Activated CD4-positive, alpha-beta T cell treated with anti-CD3 and anti-CD28 coated beads, Interleukin-2, amount 50 U/mL, for 4 hours (primary cell): Measurements from ENCODE around the gene BMAL1.

Experiments
- DNase-seq, 2 experiments: peaks; one replicate each; pipeline ENCODE4 v3.0.0-alpha.2; 2020

The BMAL1 gene

DNA sequence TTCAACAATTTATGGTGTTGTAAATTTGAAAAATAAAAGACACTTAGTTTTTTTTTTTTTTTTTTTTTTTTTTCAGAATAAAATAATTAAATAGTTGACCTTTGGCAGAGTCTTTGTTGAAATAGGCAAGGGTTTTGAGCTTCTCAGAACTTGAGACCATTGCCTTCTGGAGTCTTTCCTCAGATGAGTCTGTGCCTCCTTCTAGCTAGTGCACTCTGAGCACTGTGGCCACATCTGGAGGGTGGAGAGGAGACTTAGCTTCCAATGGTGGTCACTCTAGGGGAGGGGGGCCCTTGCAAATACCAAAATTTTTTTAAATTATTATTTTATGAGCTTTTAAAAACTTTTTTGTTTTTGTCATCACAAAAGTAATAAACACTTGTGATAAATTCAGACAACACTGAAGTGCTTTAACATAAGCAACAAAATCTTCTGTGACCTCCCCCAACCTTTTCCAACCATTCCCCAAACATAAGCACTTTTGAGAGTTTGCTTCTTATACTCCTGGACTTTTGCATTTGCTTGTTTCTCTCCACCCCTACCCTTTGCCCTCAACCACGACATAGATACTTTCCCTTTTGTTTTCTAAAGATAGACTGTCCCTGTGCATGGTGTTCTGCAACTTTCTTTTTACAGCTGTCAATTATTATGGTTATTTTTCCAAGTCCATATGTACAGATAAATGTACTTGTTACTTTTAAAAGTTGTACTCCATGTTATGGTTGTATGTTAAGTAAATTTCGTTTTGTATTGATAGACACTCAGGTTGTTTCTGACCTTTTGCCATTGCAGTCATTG, 41.1 kb downstream of the BMAL1 start:
- DNase-seq, result no peak

DNA sequence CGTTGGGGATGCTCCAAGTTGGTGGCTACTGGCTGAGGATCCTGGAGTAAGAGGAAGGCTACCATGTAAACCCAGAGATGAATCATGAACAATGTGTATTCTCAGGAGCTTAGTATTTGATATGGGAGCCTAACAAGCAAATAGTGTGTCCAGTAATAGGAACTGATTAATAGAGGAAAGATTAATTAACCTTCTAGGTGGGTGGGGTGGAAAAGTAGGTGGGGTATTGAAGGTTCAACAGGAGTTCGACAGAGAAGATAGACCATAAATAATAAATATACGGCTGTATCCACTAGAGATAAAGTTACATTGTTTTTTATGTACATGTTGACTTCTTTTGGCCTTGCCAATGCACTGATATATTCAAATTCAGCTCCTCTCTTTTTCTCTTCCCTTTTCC, 43.1 kb downstream of the BMAL1 start:
- no peak for DNase-seq

GRCh38 chr11:13321431-13321830, 43.8 kb downstream of the BMAL1 start:
- DNase-seq, result no peak

- DNase-seq, result no peak
Observed at GRCh38 chr11:13324141-13324540, 46.6 kb downstream of the BMAL1 start.

DNA sequence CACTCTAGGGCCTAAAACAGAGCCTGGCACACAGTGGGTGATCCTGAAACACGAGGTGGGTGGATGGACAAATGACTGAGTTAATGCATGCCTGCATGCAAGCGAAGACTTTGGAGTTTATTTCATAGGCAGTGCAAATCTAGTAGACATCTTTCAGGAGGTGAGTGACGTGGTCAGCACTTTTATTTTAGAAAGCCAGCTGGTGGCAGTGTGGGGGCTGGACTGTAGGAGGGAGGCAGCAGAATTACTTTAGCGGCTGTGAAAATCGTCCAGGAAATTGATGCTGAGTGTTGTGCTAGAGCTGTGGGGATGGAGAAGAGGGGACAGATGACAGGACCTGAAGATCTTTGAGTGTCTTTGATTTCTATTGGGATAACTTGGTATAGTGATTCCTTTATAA, 47.1 kb downstream of the BMAL1 start:
- DNase-seq, result no peak

GRCh38 chr11:13327421-13327820, 49.8 kb downstream of the BMAL1 start:
- no peak for DNase-seq

DNA sequence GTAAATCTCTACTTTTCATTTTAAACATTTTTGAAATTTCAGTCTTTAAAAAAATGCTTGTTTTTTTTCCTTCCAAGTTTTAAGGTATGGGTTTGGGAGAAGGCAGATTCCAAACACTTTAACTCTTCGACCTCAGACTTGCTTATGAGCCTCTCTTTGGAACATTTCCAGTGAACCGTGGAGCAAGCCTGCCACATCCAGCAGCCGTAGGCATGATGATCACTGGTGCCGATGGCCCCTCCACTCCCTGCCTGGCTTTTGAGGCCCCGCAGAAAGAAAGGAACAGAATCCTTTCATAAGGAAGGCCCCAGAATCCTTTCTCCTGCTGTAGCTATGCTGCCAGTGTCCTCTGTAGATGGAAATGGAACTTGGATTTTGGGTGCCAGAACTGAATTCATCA, 50.7 kb downstream of the BMAL1 start:
- no peak for DNase-seq

GRCh38 chr11:13329670-13330356, 52.2 kb downstream of the BMAL1 start:
- no peak for DNase-seq

DNA sequence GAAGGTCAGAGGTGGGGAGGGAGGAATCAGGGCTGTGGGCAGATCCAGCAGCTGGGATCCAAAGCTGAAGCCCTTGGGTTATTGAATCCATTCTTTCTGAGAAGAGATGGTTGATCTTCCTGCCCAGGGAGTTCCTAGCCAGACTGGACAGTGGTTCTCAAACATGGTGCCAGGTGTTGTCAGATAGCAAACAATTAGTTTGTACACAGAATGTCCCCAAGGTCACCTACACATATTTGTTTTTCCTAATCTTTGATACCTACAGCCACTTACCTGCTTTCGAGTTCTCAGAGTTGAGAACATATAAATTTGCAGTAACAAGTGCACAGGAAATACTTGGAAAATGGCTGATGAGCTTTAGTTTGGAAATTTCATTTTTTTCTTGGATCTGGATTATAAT, 54.5 kb downstream of the BMAL1 start:
- DNase-seq, result no peak

GRCh38 chr11:13333456-13333957, 55.9 kb downstream of the BMAL1 start:
- DNase-seq, result no peak

- DNase-seq, result no peak
Observed at GRCh38 chr11:13334034-13334786, 56.6 kb downstream of the BMAL1 start.

DNA sequence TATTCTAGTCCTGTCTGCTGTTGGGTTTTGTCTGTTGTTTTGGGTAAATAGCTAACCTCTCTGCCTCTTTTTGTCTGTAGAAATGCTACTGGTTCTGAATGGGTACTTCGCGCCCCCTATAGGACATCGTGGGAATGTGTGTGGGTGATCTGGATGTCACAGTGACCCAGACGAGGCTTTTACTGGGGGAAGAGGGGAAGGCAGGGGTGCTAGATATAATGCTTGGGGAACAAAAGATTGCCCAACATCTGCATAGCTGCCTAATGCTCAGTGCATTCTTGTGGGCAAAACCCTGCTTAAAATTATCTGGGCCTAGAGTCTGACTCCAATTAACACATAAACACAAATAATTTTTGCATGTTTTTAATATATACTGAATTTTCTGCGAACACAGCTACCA, 57.7 kb downstream of the BMAL1 start:
- peak; percentile 66 for DNase-seq

DNA sequence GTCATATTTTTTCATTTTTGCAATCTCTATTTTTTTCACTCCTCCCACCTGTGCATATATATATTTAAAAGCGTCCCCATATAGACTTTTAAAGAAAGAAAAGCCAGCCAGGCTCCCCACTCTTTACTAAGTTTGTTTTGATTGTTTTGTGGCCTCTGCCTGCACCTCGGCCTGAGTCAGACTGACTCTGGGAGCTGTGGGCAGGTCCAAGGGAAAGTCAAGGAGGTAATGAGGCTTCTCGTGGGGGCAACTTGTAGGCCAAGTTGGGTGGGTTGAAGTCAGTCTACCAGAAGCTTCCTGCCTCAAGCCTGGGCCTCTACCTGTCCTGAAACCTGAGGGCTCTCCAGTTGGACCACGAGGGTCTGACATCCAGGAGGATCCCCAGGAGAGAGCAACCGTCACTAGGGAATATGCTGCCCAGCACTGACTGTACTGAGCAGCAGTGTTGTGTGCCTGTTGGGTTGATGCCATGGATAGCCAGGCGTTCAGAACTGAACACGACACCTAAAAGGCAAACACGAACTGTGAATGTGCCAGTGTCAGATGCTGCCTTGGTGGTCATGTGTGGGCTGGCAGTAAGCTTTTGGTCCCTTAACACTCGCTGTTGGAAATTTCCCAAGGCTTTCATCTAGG, 58.8 kb downstream of the BMAL1 start:
- DNase-seq, result no peak

- DNase-seq, result no peak
Observed at GRCh38 chr11:13338019-13338426, 60.4 kb downstream of the BMAL1 start.

- no peak for DNase-seq
Observed at GRCh38 chr11:13338427-13339069, 61.0 kb downstream of the BMAL1 start.

DNA sequence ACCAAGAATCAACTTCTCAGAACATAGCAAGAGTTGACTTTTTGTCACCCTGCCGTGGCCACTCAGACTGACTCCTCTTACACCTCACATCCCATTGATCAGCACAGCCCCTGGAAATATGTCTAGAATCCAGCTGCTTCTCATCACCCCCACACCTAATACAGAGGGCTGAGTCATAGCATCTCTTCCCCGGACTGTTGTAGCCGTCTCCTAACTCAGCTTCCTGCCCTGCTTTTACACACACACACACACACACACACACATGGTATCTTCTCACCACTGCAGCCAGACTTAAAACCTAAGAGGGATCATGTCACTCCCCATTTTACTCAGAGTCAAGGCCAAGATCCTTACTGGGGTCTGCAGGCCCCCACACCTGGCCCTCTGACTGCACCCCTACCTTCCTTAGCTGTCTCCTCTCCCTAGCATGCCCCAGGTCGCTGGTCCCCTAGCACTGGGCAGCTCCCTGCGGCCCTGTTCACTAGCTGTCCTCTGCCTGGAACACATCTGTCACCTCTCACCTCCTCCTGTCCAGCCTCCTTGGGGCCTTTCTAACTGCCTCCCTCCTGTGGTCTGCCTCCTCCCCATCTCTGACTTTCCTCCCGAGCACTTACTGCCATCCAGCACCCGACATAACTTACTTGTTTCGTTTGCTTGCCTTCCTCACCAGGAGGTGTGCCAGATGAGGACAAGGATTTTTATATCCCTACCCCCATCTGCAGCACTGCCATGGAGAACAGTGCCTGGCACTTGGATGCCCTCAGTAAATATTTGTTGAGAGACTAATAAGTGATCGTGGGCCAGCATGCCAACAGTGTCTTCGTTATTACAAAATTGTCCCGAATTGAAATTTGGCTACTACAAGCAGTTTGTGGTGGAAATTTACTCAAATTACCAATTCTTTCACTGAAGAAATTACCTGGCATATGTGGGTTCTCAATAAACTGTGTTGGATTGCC, 61.9 kb downstream of the BMAL1 start:
- peak; percentile 8 to 19 for DNase-seq

GRCh38 chr11:13341026-13341425, 63.4 kb downstream of the BMAL1 start:
- no peak for DNase-seq

- no peak for DNase-seq
Observed at GRCh38 chr11:13343067-13343466, 65.5 kb downstream of the BMAL1 start.

DNA sequence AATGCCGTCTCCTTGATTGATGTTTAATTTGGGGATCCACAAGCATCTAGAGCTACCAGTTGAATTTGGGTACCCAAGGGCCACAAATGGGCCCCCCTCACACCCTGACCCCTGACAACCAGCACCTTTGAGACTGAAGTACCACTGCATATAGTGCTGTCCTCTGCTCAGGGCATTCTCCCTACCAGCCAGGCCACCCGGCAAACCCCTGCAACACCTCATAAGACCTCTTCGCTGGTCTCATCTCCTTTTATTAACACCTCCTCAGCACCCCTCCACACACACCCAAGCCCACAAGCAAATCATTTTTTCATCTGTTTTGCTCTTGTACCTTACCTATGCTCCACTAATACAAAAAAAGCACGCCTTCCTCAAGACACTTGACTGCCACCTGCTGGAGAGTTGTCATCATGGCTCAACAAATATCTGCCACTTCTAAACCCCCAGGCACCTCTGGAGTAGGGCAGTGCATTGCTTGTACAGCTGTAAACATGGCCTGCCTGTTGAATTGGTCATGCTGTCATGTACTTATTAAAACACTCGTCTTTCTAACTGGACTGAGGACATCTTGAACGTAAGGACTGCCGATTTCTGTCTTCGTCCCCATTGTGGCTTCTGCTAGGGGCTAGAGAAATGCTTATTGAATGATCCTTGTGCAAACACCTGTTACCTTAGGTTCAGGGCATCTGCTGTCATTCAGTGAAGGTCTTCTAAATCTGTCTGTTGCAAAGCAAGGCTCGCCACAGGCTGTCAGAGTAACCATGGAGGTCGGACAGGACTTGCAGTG, 66.5 kb downstream of the BMAL1 start:
- DNase-seq, result peak; percentile 67 to 70

GRCh38 chr11:13344818-13345217, 67.2 kb downstream of the BMAL1 start:
- no peak for DNase-seq
